Activated CD8-positive, alpha-beta memory T cell treated with anti-CD3 and anti-CD28 coated beads for 4 hours (primary cell): ENCODE data around the gene DHRS4L2.
"Not testable (repeated sequence)": the region's sequence is repeated elsewhere in the genome, so short reads cannot be mapped to it uniquely, and the experiment has no call there.

ENCODE experiments used
- DNase-seq, 2 donors: peaks; one replicate each; pipeline ENCODE4 v3.0.0-alpha.2; 2020; ENCODE audit warnings: low read depth in 2 of 2

The DHRS4L2 gene

GRCh38 chr14:24018978-24019377 lies 30.2 kb downstream of the DHRS4L2 start:
- not testable (repeated sequence) for DNase-seq

GRCh38 chr14:24019944-24020343 lies 31.2 kb downstream of the DHRS4L2 start:
- not testable (repeated sequence) for DNase-seq

GRCh38 chr14:24020520-24020919 lies 31.8 kb downstream of the DHRS4L2 start:
- DNase-seq: not testable (repeated sequence)

GRCh38 chr14:24024939-24025418 lies 36.2 kb downstream of the DHRS4L2 start:
- DNase-seq: not testable (repeated sequence)

- not testable (repeated sequence) for DNase-seq
Measured at GRCh38 chr14:24029687-24030086, 41.0 kb downstream of the DHRS4L2 start.

- not testable (repeated sequence) for DNase-seq
Measured at GRCh38 chr14:24031331-24031730, 42.6 kb downstream of the DHRS4L2 start.

GRCh38 chr14:24032727-24033418 lies 44.1 kb downstream of the DHRS4L2 start:
- no peak for DNase-seq

GRCh38 chr14:24035769-24036168 lies 47.0 kb downstream of the DHRS4L2 start:
- not testable (repeated sequence) for DNase-seq

GRCh38 chr14:24036169-24036962 lies 47.6 kb downstream of the DHRS4L2 start:
- DNase-seq: peak in 1 of 2 donors; percentile 36

GRCh38 chr14:24036963-24037657 lies 48.4 kb downstream of the DHRS4L2 start:
- not testable (repeated sequence) for DNase-seq

- DNase-seq: no peak
Measured at GRCh38 chr14:24037658-24038037, 48.9 kb downstream of the DHRS4L2 start.

- no peak for DNase-seq
Measured at GRCh38 chr14:24038686-24039085, 50.0 kb downstream of the DHRS4L2 start.

GRCh38 chr14:24040692-24041091 lies 52.0 kb downstream of the DHRS4L2 start:
- no peak for DNase-seq

- no peak for DNase-seq
Measured at GRCh38 chr14:24042746-24043145, 54.0 kb downstream of the DHRS4L2 start.

GRCh38 chr14:24049002-24049401 lies 60.3 kb downstream of the DHRS4L2 start:
- not testable (repeated sequence) for DNase-seq

- DNase-seq: not testable (repeated sequence)
Measured at GRCh38 chr14:24050753-24051152, 62.0 kb downstream of the DHRS4L2 start.

- no peak for DNase-seq
Measured at GRCh38 chr14:24051176-24051788, 62.6 kb downstream of the DHRS4L2 start.

- peak in 1 of 2 donors; percentile 20 for DNase-seq
Measured at GRCh38 chr14:24051789-24052655, 63.3 kb downstream of the DHRS4L2 start, which contains the start of gene CARMIL3. Gene CARMIL3, plus strand, starts transcription at chr14:24052009. Its CDS starts 145 bp downstream, at chr14:24052154.

GRCh38 chr14:24052656-24053547 lies 64.2 kb downstream of the DHRS4L2 start:
- peak; percentile 60 to 63 for DNase-seq
